ENCODE data around the gene TMEM176B. TPM values are rescaled to one million over a fixed set of nuclear protein-coding genes. Genes with fewer than 3 reads are reported as not detected.

TMEM176B gene
- polyA plus RNA-seq, 3 donors, result 30.6 to 1,279 (median 415) TPM

DNA sequence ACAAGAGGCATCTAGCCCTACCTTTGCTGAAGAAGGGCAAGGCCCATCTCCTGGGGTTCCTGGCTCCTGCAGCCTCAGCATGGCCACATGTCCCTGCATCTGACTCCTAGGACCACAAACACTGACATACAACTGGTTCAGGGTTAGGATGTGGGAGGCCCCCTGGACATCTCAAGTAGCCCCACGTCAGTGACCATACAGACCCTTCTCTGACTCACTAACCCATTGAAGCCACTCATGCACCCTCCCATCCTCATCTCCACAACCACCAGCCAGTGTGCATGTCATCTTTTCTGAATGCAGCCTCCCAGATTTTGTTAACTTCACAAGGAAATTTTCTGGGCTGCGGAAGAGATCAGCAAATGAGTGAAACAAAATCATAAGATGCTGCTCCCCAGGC is 18.2 kb downstream of the TMEM176B start:
- Mint-ChIP-seq H3K4me1 (peaks cover 91% of the 10 kb centered on the region), H3K36me3 (peaks cover 12 to 17% of the 10 kb centered on the region in 2 donors), H3K27me3 (ENCODE audit: low read depth in 3 of 3) (peaks cover 0 to 6% (median 2%) of the 10 kb centered on the region in 3 donors), H3K9me3 (no peaks in the 10 kb centered on the region), H3K27ac (peak overlapping the region in 6 of 7 donors; percentile 54 to 96 (median 92)), H3K4me3 (no peak overlapping the region)
- H3K9ac ChIP-seq (ENCODE audit: insufficient read depth, low read length, poor library complexity, severe bottlenecking), result no peak overlapping the region
- H3K27ac ChIP-seq (ENCODE audit: low read depth in 1 of 2, low read length in 2 of 2), result peak overlapping the region in 1 of 2 donors; percentile 92
- peaks cover 15% of the 10 kb centered on the region for H3K79me2 ChIP-seq (ENCODE audit: insufficient read depth, low read length)
- intact Hi-C loops (cut with micrococcal nuclease), result loop anchor here (10.0 kb wide), 5 partner anchors 93 to 1287 kb away; partner anchors contain the start of genes AGAP3 (in 1 of the 2), FASTK (in 1 of the 2), REPIN1 (in 1 of the 2) and TMUB1 (in 1 of the 2)
- TF ChIP-seq, protein P1, sequence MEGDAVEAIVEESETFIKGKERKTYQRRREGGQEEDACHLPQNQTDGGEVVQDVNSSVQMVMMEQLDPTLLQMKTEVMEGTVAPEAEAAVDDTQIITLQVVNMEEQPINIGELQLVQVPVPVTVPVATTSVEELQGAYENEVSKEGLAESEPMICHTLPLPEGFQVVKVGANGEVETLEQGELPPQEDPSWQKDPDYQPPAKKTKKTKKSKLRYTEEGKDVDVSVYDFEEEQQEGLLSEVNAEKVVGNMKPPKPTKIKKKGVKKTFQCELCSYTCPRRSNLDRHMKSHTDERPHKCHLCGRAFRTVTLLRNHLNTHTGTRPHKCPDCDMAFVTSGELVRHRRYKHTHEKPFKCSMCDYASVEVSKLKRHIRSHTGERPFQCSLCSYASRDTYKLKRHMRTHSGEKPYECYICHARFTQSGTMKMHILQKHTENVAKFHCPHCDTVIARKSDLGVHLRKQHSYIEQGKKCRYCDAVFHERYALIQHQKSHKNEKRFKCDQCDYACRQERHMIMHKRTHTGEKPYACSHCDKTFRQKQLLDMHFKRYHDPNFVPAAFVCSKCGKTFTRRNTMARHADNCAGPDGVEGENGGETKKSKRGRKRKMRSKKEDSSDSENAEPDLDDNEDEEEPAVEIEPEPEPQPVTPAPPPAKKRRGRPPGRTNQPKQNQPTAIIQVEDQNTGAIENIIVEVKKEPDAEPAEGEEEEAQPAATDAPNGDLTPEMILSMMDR (IDR thresholded peaks at IDR 0.05), result no peak
- no peaks in the 10 kb centered on the region for H3K27me3 ChIP-seq (ENCODE audit: control insufficient read depth in 2 of 2, insufficient read depth in 2 of 2, low read length in 2 of 2)
- H2AFZ ChIP-seq (ENCODE audit: insufficient read depth, low read depth, low read length, poor library complexity, severe bottlenecking), result no peak overlapping the region
- H3K36me3 ChIP-seq (replicated peaks in 1 of 2; ENCODE audit: control insufficient read depth in 1 of 2, insufficient read depth in 2 of 2, low read length in 2 of 2), result peaks cover 0 to 4% of the 10 kb centered on the region in 2 donors
- 94% methylated on average over 2 of the region's 2 CpGs for WGBS (ENCODE audit: insufficient coverage)
- H4K20me1 ChIP-seq (ENCODE audit: insufficient read depth, low read length), result no peaks in the 10 kb centered on the region
- DNase-seq, result peak in 1 of 3 donors; percentile 17
- peaks cover 68 to 98% of the 10 kb centered on the region in 2 donors for H3K4me1 ChIP-seq (ENCODE audit: control insufficient read depth in 1 of 2, insufficient read depth in 2 of 2, low read length in 2 of 2)
- H3K4me3 ChIP-seq (replicated peaks in 1 of 3; ENCODE audit: low read depth in 2 of 3, low read length in 3 of 3), result no peak overlapping the region
- no peak overlapping the region for H3K4me2 ChIP-seq (replicated peaks; ENCODE audit: extremely low read depth, low read length, poor library complexity, severe bottlenecking)
- H3K9me3 ChIP-seq (replicated peaks in 1 of 2; ENCODE audit: control insufficient read depth in 1 of 2, insufficient read depth in 1 of 2, low read length in 2 of 2), result no peaks in the 10 kb centered on the region

DNA sequence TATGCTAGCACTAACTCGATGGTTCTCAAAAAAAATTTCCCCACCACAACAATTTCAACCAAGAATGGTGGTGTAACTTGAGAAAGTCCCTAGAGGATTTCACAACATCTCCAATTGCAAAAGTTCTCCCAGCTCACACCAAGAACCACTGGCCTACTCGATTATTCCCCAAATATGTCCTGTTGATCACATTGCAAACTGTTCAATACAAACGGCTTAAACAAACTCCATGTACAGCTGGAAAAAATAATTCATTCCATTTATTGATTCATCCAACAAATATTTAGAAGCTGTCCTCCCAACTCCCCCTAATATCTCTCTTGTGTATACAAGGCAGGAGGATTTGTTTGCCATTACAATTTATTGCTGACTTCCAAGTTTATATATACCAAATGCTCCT is 19.1 kb downstream of the TMEM176B start:
- Histone ChIP-seq H4K20me1 (ENCODE audit: insufficient read depth, low read length) (no peaks in the 10 kb centered on the region), H3K9me3 (replicated peaks in 1 of 2; ENCODE audit: control insufficient read depth in 1 of 2, insufficient read depth in 1 of 2, low read length in 2 of 2) (no peaks in the 10 kb centered on the region), H2AFZ (ENCODE audit: insufficient read depth, low read depth, low read length, poor library complexity, severe bottlenecking) (peak overlapping the region; percentile 37), H3K27ac (ENCODE audit: low read depth in 1 of 2, low read length in 2 of 2) (peak overlapping the region in 1 of 2 donors; percentile 92), H3K4me2 (replicated peaks; ENCODE audit: extremely low read depth, low read length, poor library complexity, severe bottlenecking) (peak overlapping the region; percentile 62), H3K79me2 (ENCODE audit: insufficient read depth, low read length) (peaks cover 14% of the 10 kb centered on the region), H3K4me1 (ENCODE audit: control insufficient read depth in 1 of 2, insufficient read depth in 2 of 2, low read length in 2 of 2) (peaks cover 59 to 91% of the 10 kb centered on the region in 2 donors), H3K4me3 (replicated peaks in 1 of 3; ENCODE audit: low read depth in 2 of 3, low read length in 3 of 3) (peak overlapping the region in 1 of 3 experiments; percentile 63), H3K27me3 (ENCODE audit: control insufficient read depth in 2 of 2, insufficient read depth in 2 of 2, low read length in 2 of 2) (no peaks in the 10 kb centered on the region), H3K9ac (ENCODE audit: insufficient read depth, low read length, poor library complexity, severe bottlenecking) (peak overlapping the region; percentile 60), H3K36me3 (replicated peaks in 1 of 2; ENCODE audit: control insufficient read depth in 1 of 2, insufficient read depth in 2 of 2, low read length in 2 of 2) (peaks cover 0 to 4% of the 10 kb centered on the region in 2 donors)
- WGBS (ENCODE audit: insufficient coverage), result 0% methylated on average over 1 of the region's 3 CpGs
- TF ChIP-seq, protein P1 (IDR thresholded peaks at IDR 0.05), result no peak
- peak; percentile 77 to 88 (median 81) for DNase-seq
- Mint-ChIP-seq H3K9me3 (no peaks in the 10 kb centered on the region), H3K4me3 (peak overlapping the region in 1 of 2 donors; percentile 77), H3K27me3 (ENCODE audit: low read depth in 3 of 3) (peaks cover 0 to 8% (median 3%) of the 10 kb centered on the region in 3 donors), H3K36me3 (peaks cover 14 to 23% of the 10 kb centered on the region in 2 donors), H3K4me1 (peaks cover 84% of the 10 kb centered on the region), H3K27ac (peak overlapping the region; percentile 88 to 96 (median 92))
- intact Hi-C loops (cut with micrococcal nuclease), result loop anchor here (10.0 kb wide), 5 partner anchors 94 to 1286 kb away; partner anchors contain the start of genes AGAP3 (in 1 of the 2), FASTK (in 1 of the 2), REPIN1 (in 1 of the 2) and TMUB1 (in 1 of the 2)

Data from CD14-positive monocyte (primary cell).